DMS153 (cell line): ENCODE data around the gene SNCA.

Source experiments
- DNase-seq: peaks from one replicate; lab custom pipeline; 2025; lab: John Stamatoyannopoulos, UW

The SNCA gene

DNA sequence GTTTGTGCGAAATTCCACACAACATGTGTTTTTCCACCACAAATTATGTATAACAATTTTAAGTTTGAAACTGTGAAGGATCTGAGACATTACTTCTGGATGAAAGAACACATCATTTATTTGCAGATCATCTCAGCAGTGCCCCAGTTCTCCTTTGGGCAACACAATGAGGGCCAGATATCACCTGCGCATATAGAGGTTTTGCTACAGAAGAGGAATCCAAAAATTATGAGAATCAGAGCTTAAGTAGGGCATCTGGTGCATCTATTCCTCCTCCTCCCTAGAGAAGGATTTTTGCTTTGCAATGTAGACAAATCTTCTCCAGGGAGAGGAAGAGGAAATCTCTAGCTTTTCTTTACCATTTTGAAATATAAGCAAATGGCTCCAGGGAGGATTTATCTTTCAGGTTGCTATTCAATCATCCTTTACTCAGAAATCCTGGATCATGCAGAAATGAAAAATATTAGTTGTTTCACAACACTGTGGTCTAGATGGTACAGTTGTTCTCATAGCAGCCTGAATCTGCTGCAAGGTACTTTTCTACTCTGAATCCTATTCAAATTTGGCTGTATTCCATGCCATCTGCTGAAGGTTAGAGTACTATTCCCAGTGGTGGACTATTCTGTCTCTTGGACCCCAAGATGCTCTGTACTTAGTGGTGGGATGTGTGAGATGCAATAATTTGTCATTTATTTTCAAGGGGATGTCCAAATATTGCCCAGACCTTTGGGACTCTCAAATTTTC, 132.1 kb downstream of the SNCA start:
- DNase-seq = no peak

DNA sequence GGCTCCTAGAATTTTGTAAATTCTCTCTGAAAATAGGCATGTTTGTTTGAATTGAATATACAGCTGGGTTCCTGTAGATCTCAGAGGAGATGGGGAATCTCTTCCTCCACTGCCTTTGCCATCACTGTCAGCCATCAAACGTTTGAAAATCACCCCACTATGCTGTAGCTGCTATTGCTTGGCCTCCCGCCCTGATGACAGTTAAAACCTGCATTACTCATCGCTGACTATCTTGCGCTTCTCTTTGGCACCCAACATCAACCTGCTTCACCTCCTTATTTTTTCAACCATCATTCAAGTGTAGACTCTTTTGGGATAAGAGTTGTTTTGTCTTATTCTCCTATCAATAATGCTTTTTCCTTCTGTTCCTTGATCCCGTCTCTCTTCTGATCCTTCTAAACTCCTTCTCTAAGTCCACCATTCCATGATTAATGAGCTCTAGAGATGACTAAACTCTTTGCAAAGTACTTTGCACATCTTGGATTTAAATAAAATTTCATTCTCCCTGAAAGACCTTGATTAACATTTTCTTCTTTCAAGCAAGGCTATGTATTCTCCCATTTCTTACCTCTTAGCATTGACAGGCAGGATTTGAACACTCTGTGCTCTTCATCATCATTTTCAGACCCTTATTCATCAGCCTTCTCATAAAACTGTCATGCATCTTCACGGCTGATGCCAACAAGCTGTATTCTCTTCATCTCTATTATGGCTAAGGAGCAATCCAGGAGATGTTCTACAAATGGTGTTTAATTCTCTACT, 133.0 kb downstream of the SNCA start:
- DNase-seq = no peak

DNA sequence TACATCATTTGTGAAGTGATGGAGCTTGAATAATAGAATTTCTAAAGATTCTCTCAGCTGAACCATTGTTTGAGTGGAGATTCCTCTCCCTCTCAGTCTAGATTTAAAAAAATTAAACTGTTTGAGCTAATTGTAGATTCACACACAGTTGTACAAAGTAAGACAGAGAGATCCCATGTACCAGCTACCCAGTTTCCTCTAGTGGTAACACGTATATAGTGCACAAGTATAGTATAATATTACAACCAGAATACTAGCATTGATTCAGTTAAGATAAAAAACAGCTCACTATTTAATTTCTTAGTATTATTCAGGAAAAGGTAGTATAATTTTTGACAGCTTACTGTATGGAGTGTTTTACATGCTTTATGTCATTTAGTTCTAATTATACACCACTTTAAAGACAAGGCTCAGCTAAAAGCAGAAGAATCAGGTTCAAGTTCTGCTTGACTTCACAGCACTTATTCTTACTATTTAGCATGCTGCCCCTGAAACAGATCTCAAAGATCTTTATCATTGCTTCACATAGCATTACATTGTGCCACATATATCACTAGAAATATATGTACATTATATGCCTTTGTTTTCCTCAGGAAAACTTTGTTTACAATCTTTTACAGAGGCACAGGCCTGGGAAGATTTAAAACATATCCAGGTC, 136.1 kb downstream of the SNCA start:
- no peak for DNase-seq

DNA sequence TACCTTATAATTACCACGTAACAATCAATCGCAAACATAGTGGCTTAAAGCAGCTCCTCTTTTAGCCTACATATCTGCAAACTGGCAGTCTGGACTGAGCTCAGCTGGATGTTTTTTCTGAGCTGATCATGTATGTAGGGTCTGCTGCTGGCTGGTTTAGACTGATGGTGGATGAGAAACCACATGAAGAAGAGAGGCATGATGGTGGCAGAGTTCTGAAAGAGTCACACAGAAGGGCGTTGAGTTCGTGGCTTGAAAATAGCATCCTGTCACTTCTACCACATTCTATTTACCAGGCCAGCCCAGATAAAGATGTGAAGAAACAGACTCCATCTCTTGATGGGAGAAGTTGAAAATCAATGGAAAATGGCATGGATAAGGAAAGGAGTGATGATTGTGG, 151.3 kb downstream of the SNCA start:
- no peak for DNase-seq

DNA sequence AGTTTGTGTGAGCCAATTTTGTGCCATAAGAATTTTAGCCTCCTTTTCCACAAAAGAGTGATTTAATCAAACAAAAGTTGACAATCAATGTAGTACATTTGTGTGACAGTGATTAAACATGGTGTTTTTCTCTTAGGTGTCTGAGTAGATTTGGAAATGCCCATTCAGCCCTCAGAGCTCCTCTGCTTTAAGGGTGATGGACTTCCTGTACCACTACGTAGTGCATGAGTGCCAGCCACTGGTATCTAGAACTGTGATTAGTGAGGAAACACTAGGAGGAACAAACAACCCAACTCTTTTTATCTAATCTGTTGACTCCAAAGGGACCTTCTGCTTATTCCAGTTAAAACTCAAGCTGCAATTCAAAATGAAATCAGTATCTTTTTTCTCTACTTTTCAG, 151.7 kb downstream of the SNCA start:
- no peak for DNase-seq

DNA sequence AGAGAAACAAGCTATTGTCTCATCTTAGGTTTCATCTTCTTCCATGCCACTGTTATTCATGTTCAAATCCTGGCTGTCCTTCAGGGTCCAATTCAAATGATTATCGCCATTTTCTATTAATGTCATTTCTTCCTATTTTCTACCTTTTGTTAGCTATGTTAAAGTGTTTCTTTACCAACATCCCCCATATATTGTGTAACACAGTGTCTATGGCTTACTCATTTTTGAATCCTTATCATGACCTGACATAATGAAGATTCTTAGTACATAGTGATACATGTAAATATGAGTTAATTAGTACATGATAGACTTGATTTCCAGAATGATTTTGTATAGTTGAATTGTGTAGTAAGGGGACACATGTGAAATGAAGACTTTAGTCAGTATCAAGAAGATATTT, 152.4 kb downstream of the SNCA start:
- DNase-seq = no peak

DNA sequence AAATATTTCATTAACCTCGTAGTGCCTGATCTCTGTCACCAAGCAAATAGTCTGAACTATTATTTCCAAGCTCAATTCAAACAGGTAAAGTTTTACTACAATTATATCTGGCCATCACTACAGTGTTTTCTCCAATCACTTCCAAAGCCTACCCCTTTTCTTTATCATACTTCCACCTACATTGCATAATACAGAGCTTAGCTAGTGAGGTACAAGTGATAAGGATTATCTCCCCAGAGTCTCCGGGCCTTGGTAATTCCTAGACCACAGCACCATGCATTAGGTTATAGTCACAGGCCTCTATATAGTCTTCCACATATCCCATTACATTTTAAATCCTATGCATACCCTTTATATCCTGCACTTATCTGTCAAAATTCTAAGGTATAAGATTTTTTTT, 154.2 kb downstream of the SNCA start:
- DNase-seq = no peak

DNA sequence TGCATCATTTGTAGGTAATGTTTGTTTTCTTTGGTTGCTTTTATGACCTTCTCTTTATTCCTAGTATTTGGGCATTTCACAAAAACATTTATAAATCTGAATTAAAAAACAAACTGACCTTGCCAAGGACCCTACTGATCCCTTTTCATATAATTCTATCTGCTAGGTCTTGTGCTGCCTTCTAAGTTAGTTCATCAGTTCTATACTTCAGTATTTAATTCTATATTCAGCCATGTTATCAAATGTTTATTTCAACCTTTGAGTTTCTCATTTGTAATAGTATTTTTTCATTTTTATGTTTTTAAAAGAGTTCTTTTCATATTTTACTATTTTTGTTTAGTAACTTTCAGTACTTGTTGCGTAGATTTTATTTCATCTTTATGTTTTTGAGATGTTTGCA, 155.3 kb downstream of the SNCA start:
- no peak for DNase-seq

DNA sequence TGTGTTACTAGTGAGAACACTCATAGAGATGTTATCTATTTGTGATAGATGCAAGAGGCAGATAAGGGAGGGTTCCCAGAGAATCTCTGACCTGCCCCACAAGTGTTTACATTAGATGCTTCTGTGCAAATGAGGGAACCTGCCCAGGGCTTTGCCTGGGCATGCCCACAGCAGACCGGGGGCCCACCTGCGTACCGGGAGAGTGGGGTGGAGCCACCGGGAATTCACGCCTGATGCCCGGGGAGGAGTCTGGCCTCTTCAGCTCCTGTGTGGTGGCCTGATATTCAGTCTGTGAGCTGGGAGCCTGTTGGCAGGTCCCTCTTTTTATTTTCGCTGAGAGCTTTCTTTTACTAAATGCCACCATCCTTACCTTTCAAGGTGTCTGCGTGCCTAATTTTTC, 155.7 kb downstream of the SNCA start:
- DNase-seq = peak; percentile 90

DNA sequence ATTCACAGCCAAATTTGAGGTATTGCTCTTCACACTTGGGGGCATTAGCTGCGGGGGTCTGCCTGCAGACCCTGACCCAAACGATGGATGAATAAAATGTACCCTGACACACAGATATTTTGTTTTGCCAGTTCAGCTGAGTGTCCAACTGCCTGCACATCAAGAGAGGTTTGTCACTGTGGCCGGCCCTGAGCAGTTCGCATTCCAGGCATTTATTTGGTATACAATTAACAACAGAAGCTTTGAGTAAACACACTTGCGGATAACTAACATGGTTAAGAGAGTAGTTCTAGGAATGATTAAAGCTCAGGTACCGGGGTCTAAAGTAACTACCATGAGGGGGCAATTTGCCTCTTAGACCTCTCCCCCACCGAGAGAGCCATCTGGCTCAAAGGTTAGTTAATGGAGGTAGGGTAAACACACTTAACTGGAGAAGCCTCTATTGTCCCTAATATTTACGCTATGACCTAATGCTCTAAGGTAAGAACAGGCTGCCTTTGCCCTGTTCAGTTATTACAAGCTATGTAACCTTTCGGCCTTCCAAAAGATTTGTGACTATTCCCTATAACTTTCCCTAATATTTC, 162.0 kb downstream of the SNCA start:
- peak; percentile 88 for DNase-seq
